Measurements from ENCODE around the gene PRIMA1. TPM values are rescaled to one million over a fixed set of nuclear protein-coding genes. Genes with fewer than 3 reads are reported as not detected.

PRIMA1 gene
- total RNA-seq, 1 experiment from 2014 or later, result 1.0 TPM

GRCh38 chr14:93797536-93797935 lies 9.3 kb upstream of the PRIMA1 start:
- intact Hi-C loops (cut with micrococcal nuclease; ENCODE audit: unreplicated experiment), result no loop called here
- H3K4me3 Mint-ChIP-seq (ENCODE audit: unreplicated experiment), result no peak overlapping the region
- no TSS peak for BruUV-seq (replicated peaks)
- no peaks in the 10 kb centered on the region for H3K27me3 Mint-ChIP-seq (ENCODE audit: insufficient read depth, unreplicated experiment)
- no peaks in the 10 kb centered on the region for H3K9me3 Mint-ChIP-seq (ENCODE audit: unreplicated experiment)
- Histone ChIP-seq H3K36me3 (ENCODE audit: control insufficient read depth, insufficient read depth, low read length) (no peaks in the 10 kb centered on the region), H3K4me1 (peaks cover 19% of the 10 kb centered on the region), H3K27me3 (replicated peaks; ENCODE audit: control insufficient read depth, insufficient read depth, low read length) (no peaks in the 10 kb centered on the region), H3K9me3 (no peaks in the 10 kb centered on the region), H3K4me3 (ENCODE audit: low read depth, low read length) (no peak overlapping the region)
- DNase-seq, result no peak
- ChIA-PET POLR2A (no interaction called here), CTCF (no interaction called here)
- TF ChIP-seq CTCF (IDR thresholded peaks at IDR 0.05; ENCODE audit: insufficient read depth in 1 of 2, low read depth in 1 of 2, low read length in 1 of 2, severe bottlenecking in 1 of 2, unreplicated experiment in 1 of 2), result no peak
- H3K4me1 Mint-ChIP-seq (ENCODE audit: low read depth, unreplicated experiment), result peaks cover 25% of the 10 kb centered on the region
- no peak overlapping the region for H3K27ac Mint-ChIP-seq (ENCODE audit: unreplicated experiment)
- H3K36me3 Mint-ChIP-seq (ENCODE audit: insufficient read depth, unreplicated experiment), result no peaks in the 10 kb centered on the region

- Mint-ChIP-seq H3K4me1 (ENCODE audit: low read depth, unreplicated experiment) (peaks cover 25% of the 10 kb centered on the region), H3K36me3 (ENCODE audit: insufficient read depth, unreplicated experiment) (no peaks in the 10 kb centered on the region), H3K27ac (ENCODE audit: unreplicated experiment) (no peak overlapping the region), H3K27me3 (ENCODE audit: insufficient read depth, unreplicated experiment) (no peaks in the 10 kb centered on the region), H3K4me3 (ENCODE audit: unreplicated experiment) (no peak overlapping the region), H3K9me3 (ENCODE audit: unreplicated experiment) (no peaks in the 10 kb centered on the region)
- intact Hi-C loops (cut with micrococcal nuclease; ENCODE audit: unreplicated experiment), result no loop called here
- Histone ChIP-seq H3K27me3 (replicated peaks; ENCODE audit: control insufficient read depth, insufficient read depth, low read length) (no peaks in the 10 kb centered on the region), H3K4me3 (ENCODE audit: low read depth, low read length) (no peak overlapping the region), H3K36me3 (ENCODE audit: control insufficient read depth, insufficient read depth, low read length) (no peaks in the 10 kb centered on the region), H3K4me1 (peaks cover 19% of the 10 kb centered on the region), H3K9me3 (no peaks in the 10 kb centered on the region)
- DNase-seq, result no peak
- ChIA-PET POLR2A (no interaction called here), CTCF (no interaction called here)
- no TSS peak for BruUV-seq (replicated peaks)
- TF ChIP-seq CTCF (IDR thresholded peaks at IDR 0.05; ENCODE audit: insufficient read depth in 1 of 2, low read depth in 1 of 2, low read length in 1 of 2, severe bottlenecking in 1 of 2, unreplicated experiment in 1 of 2), result no peak
Observed at GRCh38 chr14:93797071-93797470, 8.8 kb upstream of the PRIMA1 start.

- Mint-ChIP-seq H3K4me3 (ENCODE audit: unreplicated experiment) (no peak overlapping the region), H3K27me3 (ENCODE audit: insufficient read depth, unreplicated experiment) (no peaks in the 10 kb centered on the region), H3K27ac (ENCODE audit: unreplicated experiment) (no peak overlapping the region), H3K36me3 (ENCODE audit: insufficient read depth, unreplicated experiment) (no peaks in the 10 kb centered on the region), H3K4me1 (ENCODE audit: low read depth, unreplicated experiment) (peaks cover 12% of the 10 kb centered on the region), H3K9me3 (ENCODE audit: unreplicated experiment) (no peaks in the 10 kb centered on the region)
- intact Hi-C loops (cut with micrococcal nuclease; ENCODE audit: unreplicated experiment), result no loop called here
- no peak for TF ChIP-seq CTCF (IDR thresholded peaks at IDR 0.05; ENCODE audit: insufficient read depth in 1 of 2, low read depth in 1 of 2, low read length in 1 of 2, severe bottlenecking in 1 of 2, unreplicated experiment in 1 of 2)
- no TSS peak for BruUV-seq (replicated peaks)
- Histone ChIP-seq H3K4me3 (ENCODE audit: low read depth, low read length) (no peak overlapping the region), H3K9me3 (no peaks in the 10 kb centered on the region), H3K4me1 (peaks cover 7% of the 10 kb centered on the region), H3K27me3 (replicated peaks; ENCODE audit: control insufficient read depth, insufficient read depth, low read length) (no peaks in the 10 kb centered on the region), H3K36me3 (ENCODE audit: control insufficient read depth, insufficient read depth, low read length) (no peaks in the 10 kb centered on the region)
- ChIA-PET POLR2A (no interaction called here), CTCF (no interaction called here)
- DNase-seq, result no peak
Observed at GRCh38 chr14:93794756-93795155, 6.5 kb upstream of the PRIMA1 start.
